Esophagus squamous epithelium (tissue), 4 donors: ENCODE results near the gene LRRN3.

Experiments used
- CTCF ChIP-seq, 6 experiments: fragments of 450-650 bp in 4 of 6; fragments of 200-600 bp in 2 of 6; sonication (generic) in 2 of 6; IDR thresholded peaks; one replicate each; pipeline ENCODE4 v1.5.1; 2016 to 2019; ENCODE audit warnings: antibody characterized with exemption in 6 of 6, mild to moderate bottlenecking in 4 of 6, moderate library complexity in 4 of 6
- POLR2A ChIP-seq, 4 donors: fragments of 450-650 bp; IDR thresholded peaks; one replicate each; pipeline ENCODE4 v1.6.1; 2017; ENCODE audit warnings: antibody characterized with exemption in 4 of 4, mild to moderate bottlenecking in 4 of 4, moderate library complexity in 3 of 4

GRCh38 chr7:111126987-111127386 lies 36.1 kb downstream of the LRRN3 start:
- TF ChIP-seq POLR2A (IDR thresholded peaks at IDR 0.05) = no peak
- TF ChIP-seq CTCF (IDR thresholded peaks at IDR 0.05) = no peak
